Spleen (tissue), 11 donors: Measurements from ENCODE around the gene RING1. TPM values are rescaled to one million over a fixed set of nuclear protein-coding genes. Genes with fewer than 3 reads are reported as not detected.

Experiments
- DNase-seq: peaks from one replicate; pipeline ENCODE4 v3.0.0-alpha.2; 2020
- H3K27ac ChIP-seq, 8 donors: fragments of 200-600 bp; sonication (generic) in 7 of 8; 1 replicate in 4 of 8; 2 replicates in 4 of 8; pipeline versions ENCODE4 v1.5.0 to v1.8.0; 2016 to 2021; ENCODE audit warnings: inconsistent platforms in 4 of 8, mild to moderate bottlenecking in 4 of 8, moderate library complexity in 1 of 8
- H3K27me3 ChIP-seq, 7 donors: fragments of 200-600 bp; sonication (generic) in 6 of 7; replicated peaks in 1 of 7; 1 replicate in 4 of 7; 2 replicates in 3 of 7; pipeline versions ENCODE4 v1.5.0 to v1.8.0; 2016 to 2021; ENCODE audit warnings: inconsistent platforms in 3 of 7, mild to moderate bottlenecking in 1 of 7
- H3K36me3 ChIP-seq, 6 donors: fragments of 200-600 bp; sonication (generic) in 5 of 6; 1 replicate in 4 of 6; 2 replicates in 2 of 6; pipeline versions ENCODE4 v1.5.0 to v1.8.0; 2016 to 2021; ENCODE audit warnings: inconsistent platforms in 2 of 6
- H3K4me1 ChIP-seq, 6 donors: fragments of 200-600 bp; sonication (generic) in 5 of 6; 1 replicate in 3 of 6; 2 replicates in 3 of 6; pipeline versions ENCODE4 v1.5.0 to v1.8.0; 2016 to 2021; ENCODE audit warnings: inconsistent platforms in 3 of 6
- H3K4me3 ChIP-seq, 8 donors: fragments of 200-600 bp; sonication (generic) in 7 of 8; 1 replicate in 4 of 8; 2 replicates in 4 of 8; pipeline versions ENCODE4 v1.5.0 to v1.8.0; 2016 to 2021; ENCODE audit warnings: inconsistent platforms in 4 of 8, mild to moderate bottlenecking in 4 of 8, moderate library complexity in 2 of 8
- H3K9me3 ChIP-seq, 8 donors: fragments of 200-600 bp; sonication (generic) in 7 of 8; 1 replicate in 4 of 8; 2 replicates in 4 of 8; pipeline versions ENCODE4 v1.5.0 to v1.8.0; 2016 to 2021; ENCODE audit warnings: inconsistent platforms in 4 of 8
- POLR2A ChIP-seq, 3 donors: fragments of 450-650 bp; IDR thresholded peaks; one replicate each; pipeline ENCODE4 v1.5.1; 2017; ENCODE audit warnings: antibody characterized with exemption in 3 of 3, mild to moderate bottlenecking in 1 of 3
- POLR2AphosphoS5 ChIP-seq, 3 donors: sonication (generic); formaldehyde crosslinking; IDR thresholded peaks; one replicate each; pipeline ENCODE4 v1.5.1; 2017; ENCODE audit warnings: antibody characterized with exemption in 3 of 3
- WGBS, 5 donors: extraction: QIAGEN DNeasy Blood & Tissue Kit in 3 of 5; methylation state at CpG; one replicate each; pipeline versions ENCODE4 v1.1.5 to v1.1.7; 2013 to 2018; 5-methylcytosine and 5-hydroxymethylcytosine counted together
- intact Hi-C: fragments of 100-400 bp; cut with DNase I; formaldehyde crosslinking; loops from one replicate; pipeline ENCODE4 v1.15.0; 2023; ENCODE audit warnings: low total_unique reads
- polyA plus RNA-seq, 3 donors: library from polyadenylated mRNA; stranded (reverse); fragments of 200-250 nt; gene quantifications; one replicate each; pipeline ENCODE4 v1.2.1, GENCODE V29; 2013
- total RNA-seq, 7 donors: library from RNA; depleted of rRNA in 3 of 7; stranded (reverse); fragments of >200 nt in 3 of 7; fragmentation: NEBNext Ultra II Directional in 4 of 7; extraction: Animal tissue kit (Norgen Biotek cat#: 25700) in 4 of 7; gene quantifications; one replicate each; pipeline versions ENCODE4 v1.1.0 to v1.2.1, GENCODE V29; 2016 to 2021
- TF ChIP-seq, protein P1 (sequence below), 11 experiments: fragments of 200-600 bp in 7 of 11; fragments of 450-650 bp in 4 of 11; sonication (generic) in 4 of 11; IDR thresholded peaks in 8 of 11; conservative IDR thresholded peaks in 3 of 11; 1 replicate in 7 of 11; 2 replicates in 4 of 11; pipeline versions ENCODE4 v1.4.0 to v1.8.0; 2016 to 2021; ENCODE audit warnings: antibody characterized with exemption in 11 of 11, inconsistent platforms in 4 of 11, mild to moderate bottlenecking in 1 of 11
- donor health status: healthy with polysubstance abuse.
- donor health status: DM: no; HTN: no; CAD: no; lungs with moderate emphysema.
- donor health status: DM: no; HTN: no; CAD: no.
- donor health status: Bipolar disorder and iron deficiency.
- donor health status: healthy.
- donor health status: DM: no; HTN: no; CAD: no.
- donor health status: DM: yes; HTN: yes; CAD: no.

Gene RING1
- total and polyA plus RNA-seq, 10 donors: 13.4 to 42.3 (median 31.0) TPM

- intact Hi-C loops: loop anchor here (2.0 kb wide), 1 partner anchor 87 kb away; no protein-coding TSS in a partner anchor
- no peaks in the 10 kb centered on the region for H3K27me3 ChIP-seq
- no peaks in the 10 kb centered on the region for H3K9me3 ChIP-seq
- H3K4me1 ChIP-seq: peaks cover 0 to 22% (median 15%) of the 10 kb centered on the region in 6 donors
- peak overlapping the region in 6 of 8 donors; percentile 44 to 72 (median 60) for H3K27ac ChIP-seq
- WGBS, 5 donors: 6 to 12% (median 11%) methylated on average over 43 to 58 of the region's 58 CpGs
- TF ChIP-seq POLR2AphosphoS5 (IDR thresholded peaks at IDR 0.05) (peak; percentile 25 to 79 (median 61)), POLR2A (IDR thresholded peaks at IDR 0.05) (no peak)
- TF ChIP-seq, protein P1, sequence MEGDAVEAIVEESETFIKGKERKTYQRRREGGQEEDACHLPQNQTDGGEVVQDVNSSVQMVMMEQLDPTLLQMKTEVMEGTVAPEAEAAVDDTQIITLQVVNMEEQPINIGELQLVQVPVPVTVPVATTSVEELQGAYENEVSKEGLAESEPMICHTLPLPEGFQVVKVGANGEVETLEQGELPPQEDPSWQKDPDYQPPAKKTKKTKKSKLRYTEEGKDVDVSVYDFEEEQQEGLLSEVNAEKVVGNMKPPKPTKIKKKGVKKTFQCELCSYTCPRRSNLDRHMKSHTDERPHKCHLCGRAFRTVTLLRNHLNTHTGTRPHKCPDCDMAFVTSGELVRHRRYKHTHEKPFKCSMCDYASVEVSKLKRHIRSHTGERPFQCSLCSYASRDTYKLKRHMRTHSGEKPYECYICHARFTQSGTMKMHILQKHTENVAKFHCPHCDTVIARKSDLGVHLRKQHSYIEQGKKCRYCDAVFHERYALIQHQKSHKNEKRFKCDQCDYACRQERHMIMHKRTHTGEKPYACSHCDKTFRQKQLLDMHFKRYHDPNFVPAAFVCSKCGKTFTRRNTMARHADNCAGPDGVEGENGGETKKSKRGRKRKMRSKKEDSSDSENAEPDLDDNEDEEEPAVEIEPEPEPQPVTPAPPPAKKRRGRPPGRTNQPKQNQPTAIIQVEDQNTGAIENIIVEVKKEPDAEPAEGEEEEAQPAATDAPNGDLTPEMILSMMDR (IDR thresholded peaks at IDR 0.05 in 8 of 11, conservative IDR thresholded peaks at IDR 0.05 in 3 of 11): peak; percentile 81 to 98 (median 94)
- H3K4me3 ChIP-seq: peak overlapping the region; percentile 24 to 69 (median 45)
- peak; percentile 96 for DNase-seq
- H3K36me3 ChIP-seq: no peaks in the 10 kb centered on the region
Measured at GRCh38 chr6:33161354-33162331, 46.7 kb upstream of the RING1 start.

GRCh38 chr6:33163540-33163939 lies 44.8 kb upstream of the RING1 start:
- TF ChIP-seq, protein P1 (IDR thresholded peaks at IDR 0.05 in 8 of 11, conservative IDR thresholded peaks at IDR 0.05 in 3 of 11): no peak
- no peak for TF ChIP-seq POLR2A (IDR thresholded peaks at IDR 0.05)
- no peak for TF ChIP-seq POLR2AphosphoS5 (IDR thresholded peaks at IDR 0.05)
- Histone ChIP-seq H3K27ac (no peak overlapping the region), H3K4me1 (peaks cover 0 to 22% (median 15%) of the 10 kb centered on the region in 6 donors), H3K36me3 (no peaks in the 10 kb centered on the region), H3K9me3 (no peaks in the 10 kb centered on the region), H3K27me3 (no peaks in the 10 kb centered on the region), H3K4me3 (no peak overlapping the region)
- intact Hi-C loops: no loop called here
- DNase-seq: no peak
- WGBS, 5 donors: 81 to 94% (median 86%) methylated on average over 6 to 10 of the region's 10 CpGs

DNA sequence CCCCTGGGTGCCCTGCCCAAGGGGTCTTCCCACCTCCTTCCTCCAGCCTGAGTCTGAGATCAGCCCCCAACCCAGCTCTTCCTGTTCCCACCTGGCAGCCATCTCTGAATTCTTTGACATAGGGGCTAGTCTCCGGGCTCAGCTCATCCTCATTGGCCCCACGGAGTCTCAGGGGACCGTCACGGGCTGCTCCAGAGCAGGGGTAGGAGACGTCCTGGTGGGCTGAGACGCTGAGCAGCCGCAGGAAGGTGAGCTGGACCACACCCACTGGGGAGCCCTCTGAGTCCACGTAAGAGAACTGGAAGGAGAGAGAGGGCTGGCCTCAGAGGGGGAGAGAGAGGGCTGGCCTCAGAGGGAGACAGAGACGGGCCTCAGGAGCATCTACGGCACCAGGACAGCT lies 44.1 kb upstream of the RING1 start:
- intact Hi-C loops: no loop called here
- Histone ChIP-seq H3K27me3 (no peaks in the 10 kb centered on the region), H3K36me3 (no peaks in the 10 kb centered on the region), H3K4me1 (peaks cover 0 to 22% (median 15%) of the 10 kb centered on the region in 6 donors), H3K27ac (no peak overlapping the region), H3K4me3 (no peak overlapping the region), H3K9me3 (no peaks in the 10 kb centered on the region)
- DNase-seq: no peak
- WGBS, 5 donors: 63 to 74% (median 69%) methylated on average over 10 of the region's 10 CpGs
- TF ChIP-seq, protein P1 (IDR thresholded peaks at IDR 0.05 in 8 of 11, conservative IDR thresholded peaks at IDR 0.05 in 3 of 11): no peak
- TF ChIP-seq POLR2AphosphoS5 (IDR thresholded peaks at IDR 0.05) (no peak), POLR2A (IDR thresholded peaks at IDR 0.05) (no peak)
